ENCODE data around the gene OR2W3.

The OR2W3 gene

DNA sequence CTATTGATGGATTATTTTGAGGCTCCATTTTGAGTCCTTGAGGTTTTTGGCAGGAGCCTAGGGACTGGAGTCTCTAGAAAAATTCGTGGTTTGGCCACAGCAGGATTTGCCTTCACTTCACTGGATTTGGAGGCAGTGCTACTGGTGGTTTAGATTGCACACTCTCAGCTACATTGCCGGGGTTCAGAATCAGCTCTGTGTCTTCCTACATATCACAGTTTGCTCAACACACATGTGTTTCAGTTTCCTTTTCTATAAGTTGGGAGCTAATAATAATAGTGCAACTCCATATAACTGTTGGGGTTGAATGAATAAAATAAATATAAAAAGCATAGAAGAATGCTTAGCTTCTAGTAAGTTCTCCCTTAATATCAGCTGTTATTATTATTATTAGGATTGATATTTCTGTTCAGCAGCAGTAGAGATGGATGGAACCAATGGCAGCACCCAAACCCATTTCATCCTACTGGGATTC is at the start of gene OR2W3:
Gene OR2W3 (plus strand): TSS at position 425 of the 475 bp plus-strand sequence. CDS start 0 bp downstream, at position 425.
- no peak for DNase-seq

DNA sequence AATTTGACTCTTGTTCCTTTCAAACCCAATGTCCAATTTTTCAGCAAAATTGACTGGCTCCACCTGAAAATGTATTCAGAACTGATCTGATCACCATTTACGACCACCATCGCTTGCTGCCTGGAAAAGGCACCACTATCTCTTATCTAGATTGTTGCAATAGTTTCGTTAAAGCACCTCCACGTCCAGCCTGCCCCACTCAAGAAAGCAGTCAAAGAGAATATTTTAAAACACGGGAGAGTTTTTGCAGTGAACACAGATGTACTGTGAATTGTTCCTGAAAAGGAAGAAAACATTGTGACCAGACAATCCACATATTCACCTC is 49.7 kb upstream of the OR2W3 start:
- no peak for DNase-seq

DNA sequence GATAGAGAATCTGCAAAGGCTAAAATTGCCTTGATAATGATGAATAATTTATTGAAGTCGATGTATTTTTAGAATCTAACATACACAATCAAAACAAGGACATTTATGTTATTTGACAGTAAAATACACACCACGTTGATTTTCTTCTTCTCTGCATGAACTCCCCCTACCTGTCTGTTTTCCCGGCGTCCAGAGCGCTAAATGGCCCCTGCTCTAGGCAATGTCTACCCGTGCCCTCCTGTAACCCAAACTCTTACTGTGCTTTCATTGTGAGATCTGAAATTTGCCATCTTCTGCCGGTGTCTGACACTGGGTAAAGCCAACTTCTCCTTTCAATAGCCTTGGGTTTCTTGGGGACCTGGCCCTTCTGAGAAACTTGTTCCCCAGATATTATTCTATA is 47.0 kb upstream of the OR2W3 start:
- DNase-seq, result no peak

DNA sequence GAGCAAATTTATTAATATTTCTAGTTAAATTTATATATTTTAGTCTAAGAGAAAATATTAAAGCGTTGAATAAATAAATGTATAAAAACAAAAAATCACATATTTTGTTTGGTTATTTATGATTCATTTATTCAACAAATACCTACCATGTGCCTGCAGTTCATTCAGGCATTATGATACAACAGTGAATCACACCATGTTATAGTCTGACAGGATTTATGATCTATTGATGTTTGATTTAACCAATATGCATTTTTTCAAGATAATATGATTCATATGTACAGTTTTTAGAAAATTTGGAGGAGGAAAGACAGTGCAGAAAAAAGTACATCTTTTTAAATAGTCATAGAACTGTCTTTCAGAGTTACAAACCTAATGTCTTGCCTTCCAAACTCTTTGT is 45.8 kb upstream of the OR2W3 start:
- DNase-seq, result no peak

DNA sequence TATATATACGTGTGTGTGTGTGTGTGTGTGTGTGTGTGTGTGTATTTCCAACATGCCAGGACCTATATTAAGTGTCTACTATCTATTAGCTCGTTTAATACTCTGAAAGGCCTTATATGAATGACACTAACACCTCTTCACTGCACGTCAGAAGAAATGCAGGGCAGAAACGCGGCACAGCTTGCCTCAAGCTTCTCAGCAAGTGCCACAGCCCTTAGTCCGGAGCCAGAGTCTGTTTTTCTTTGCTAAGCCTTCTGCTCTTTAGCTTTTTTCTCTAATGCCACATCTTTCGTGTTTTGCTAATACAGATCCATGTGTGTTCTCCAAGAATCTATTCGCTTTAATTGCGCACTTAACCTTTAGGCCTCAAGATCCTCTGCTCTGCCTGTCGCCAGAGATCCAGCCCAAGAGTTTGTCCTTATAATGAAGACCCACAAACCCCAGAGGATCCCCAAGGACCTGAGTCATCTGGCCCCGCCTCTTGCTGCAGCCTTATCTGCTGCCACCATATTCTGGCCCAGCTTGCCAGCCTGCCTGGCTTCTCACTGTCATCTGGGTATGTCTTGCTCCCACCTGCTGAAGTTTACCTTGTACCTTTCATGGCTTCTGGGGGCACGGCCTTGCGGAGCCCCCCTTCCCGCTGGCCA is 40.4 kb upstream of the OR2W3 start:
- peak; percentile 59 for DNase-seq

DNA sequence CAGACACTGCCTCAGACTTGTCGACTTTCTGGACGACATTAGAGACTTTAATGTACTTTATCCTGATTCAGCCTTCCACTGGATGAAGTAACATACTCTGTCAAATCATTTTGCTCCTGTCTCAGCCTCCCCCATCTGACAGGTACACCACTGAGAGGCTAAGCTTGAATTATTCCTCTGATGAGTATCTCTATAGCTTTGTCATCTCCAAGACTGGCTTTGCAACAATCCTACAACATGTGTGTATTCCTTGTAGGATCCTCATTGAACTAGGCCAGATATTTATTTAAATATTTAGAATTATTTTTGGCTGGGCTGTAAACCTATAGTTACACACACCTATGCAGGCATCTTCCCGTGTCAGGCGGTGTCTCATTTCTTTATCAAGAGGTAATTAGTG is 39.5 kb upstream of the OR2W3 start:
- no peak for DNase-seq

DNA sequence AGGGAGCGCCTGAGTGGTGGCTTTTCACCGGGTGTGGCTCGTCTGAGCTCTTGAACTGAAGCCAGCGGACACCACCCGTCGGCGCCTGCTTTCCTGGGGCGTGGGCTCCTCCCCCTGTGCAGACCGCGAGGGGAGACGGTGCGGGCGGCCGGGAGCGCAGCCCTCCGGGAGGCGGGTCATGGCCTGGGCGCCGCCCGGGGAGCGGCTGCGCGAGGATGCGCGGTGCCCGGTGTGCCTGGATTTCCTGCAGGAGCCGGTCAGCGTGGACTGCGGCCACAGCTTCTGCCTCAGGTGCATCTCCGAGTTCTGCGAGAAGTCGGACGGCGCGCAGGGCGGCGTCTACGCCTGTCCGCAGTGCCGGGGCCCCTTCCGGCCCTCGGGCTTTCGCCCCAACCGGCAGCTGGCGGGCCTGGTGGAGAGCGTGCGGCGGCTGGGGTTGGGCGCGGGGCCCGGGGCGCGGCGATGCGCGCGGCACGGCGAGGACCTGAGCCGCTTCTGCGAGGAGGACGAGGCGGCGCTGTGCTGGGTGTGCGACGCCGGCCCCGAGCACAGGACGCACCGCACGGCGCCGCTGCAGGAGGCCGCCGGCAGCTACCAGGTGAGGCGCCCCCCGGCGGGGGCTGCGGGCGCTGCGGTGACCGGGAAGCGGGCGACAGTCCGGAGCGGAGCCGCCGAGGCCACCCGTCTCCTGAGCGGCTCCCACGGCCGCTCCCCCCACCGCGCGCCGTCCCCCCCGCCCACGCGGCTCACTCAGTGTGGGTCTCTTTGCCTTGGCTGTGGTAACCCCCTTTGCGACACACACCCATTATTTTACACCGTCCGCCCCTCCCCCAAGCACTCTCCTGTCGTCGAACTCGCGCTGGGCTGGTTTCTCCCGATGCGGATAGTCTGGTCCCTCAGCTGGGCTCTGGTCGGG is 38.1 kb upstream of the OR2W3 start, which contains the start of gene TRIM58:
Gene TRIM58 (plus strand): TSS at position 119 of the 916 bp plus-strand sequence. CDS start 60 bp downstream, at position 179.
- peak; percentile 68 for DNase-seq

DNA sequence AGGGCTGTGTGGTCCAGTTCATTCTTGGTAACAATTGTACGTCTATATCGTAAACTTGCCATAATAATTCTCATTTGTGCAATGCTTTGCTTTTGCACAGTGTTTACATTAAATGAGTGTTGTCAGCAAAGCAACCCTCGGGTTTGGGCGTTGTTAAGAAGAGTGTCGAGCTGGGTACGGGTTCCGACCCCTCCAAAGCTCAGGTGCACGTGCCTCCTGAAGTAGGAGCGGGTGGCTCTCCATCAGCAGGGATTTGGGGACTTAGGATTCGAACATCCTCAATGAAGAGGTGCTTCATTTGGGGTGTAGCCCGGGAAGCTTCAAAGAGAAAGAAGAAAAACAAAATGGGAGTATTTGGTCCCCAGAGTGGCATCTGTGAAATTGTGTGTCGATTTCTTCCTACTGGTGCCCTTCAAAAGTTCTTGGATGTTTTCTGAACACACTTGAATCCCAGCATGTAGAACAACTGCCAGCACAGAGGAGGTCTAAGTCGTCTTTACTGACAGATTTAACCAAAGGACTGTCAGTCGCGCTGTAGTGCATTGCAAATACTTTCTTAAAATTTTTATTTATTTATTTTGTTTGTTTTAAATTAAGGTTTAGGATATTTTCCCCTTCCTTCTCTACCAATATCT is 37.3 kb upstream of the OR2W3 start:
- no peak for DNase-seq

DNA sequence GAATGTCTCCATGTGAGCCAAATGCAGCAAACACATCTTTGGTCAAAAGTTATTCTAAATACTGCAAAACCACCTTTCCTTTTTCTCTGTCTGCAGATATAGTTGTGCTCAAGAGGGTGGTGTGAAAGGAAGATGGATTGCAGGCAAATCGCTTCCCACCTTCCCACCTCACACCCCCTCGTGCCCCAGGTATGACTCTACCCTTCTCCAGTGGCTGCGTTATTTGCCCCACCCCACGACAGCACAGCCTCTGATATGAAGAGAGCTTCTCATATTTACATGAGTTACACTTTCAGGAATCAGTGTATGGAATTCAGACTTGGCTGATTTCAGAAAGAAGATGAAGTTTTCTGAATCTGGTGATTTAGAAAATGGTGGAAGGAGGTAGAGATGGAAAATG is 32.6 kb upstream of the OR2W3 start:
- DNase-seq, result no peak

DNA sequence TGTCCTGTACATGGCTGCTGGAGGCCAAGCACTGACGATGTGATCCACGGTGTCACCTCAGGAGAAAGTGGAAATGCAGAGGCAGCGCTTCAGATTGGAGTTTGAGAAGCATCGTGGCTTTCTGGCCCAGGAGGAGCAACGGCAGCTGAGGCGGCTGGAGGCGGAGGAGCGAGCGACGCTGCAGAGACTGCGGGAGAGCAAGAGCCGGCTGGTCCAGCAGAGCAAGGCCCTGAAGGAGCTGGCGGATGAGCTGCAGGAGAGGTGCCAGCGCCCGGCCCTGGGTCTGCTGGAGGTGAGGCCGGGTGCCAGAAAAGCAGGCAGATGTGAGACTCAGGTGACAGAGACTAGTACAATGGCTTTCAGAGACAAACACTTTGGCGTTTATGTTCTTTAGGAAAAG is 30.7 kb upstream of the OR2W3 start:
- no peak for DNase-seq

DNA sequence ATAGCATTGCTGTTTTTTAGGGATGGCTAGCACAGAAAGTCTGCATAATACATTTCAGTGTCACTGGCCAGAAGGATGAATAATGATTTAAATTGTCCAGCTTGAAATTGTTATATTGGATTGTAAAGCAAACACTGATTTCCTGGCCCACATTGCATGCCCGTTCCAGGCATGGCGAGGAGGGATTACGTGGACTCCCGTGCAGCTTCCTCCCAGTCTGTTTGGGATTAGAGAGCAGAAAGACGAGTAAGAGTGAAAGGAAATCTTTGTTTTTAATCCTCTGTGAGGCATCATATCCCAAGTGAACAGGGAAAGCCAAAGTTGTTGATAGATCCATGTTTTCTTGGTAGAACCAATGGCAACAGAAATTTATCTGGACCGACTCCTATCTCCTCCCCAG is 30.0 kb upstream of the OR2W3 start:
- DNase-seq, result no peak

DNA sequence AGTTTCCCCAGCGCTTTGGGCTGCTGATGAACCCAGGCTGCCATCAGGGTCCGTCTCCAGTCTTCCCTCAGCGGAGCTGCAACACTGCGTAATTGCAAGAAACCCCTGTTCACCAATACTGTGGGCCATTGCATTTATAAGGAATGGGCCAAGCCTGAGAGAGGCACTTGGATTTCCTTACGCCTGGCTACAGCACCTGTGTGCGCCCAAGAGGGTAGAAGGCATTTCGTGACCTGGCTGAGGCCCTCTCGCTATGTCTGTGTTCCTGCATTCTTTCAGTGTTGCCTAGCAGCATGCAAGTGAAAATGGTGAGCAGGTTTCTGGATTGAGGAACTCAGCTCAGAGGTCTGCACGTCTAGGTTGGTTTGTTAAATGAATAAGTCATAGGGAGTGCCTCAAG is 12.0 kb upstream of the OR2W3 start:
- DNase-seq, result no peak

DNA sequence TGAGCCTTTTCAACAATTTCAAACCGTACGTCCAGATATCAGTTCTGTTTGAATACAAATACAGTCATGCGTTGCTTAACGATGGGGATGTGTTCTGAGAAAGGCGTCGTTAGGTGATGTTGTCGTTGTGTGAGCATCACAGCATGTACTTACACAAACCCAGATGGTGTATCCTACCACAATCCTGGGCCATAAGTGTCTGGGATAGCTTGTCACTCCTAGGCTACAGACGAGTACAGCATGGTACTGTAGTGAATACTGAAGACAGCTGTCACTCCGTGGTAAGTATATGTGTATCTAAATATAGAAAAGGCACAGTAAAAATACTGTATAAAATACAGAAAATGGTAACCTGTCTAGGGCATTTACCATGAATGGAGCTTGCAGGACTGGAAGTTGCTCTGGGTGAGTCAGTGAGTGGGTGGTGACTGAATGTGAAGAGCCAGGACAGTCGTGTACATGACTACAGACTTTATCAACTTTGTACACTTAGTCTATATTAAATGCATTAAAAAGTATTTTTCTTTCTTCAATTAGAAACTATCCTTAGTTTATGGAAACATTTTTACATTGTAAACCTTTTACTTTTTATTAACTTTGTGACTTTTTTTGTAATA is 10.5 kb upstream of the OR2W3 start:
- no peak for DNase-seq

DNA sequence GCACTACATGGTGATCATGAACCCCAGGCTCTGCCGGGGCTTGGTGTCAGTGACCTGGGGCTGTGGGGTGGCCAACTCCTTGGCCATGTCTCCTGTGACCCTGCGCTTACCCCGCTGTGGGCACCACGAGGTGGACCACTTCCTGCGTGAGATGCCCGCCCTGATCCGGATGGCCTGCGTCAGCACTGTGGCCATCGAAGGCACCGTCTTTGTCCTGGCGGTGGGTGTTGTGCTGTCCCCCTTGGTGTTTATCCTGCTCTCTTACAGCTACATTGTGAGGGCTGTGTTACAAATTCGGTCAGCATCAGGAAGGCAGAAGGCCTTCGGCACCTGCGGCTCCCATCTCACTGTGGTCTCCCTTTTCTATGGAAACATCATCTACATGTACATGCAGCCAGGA is 589 bp downstream of the OR2W3 start:
- no peak for DNase-seq

DNA sequence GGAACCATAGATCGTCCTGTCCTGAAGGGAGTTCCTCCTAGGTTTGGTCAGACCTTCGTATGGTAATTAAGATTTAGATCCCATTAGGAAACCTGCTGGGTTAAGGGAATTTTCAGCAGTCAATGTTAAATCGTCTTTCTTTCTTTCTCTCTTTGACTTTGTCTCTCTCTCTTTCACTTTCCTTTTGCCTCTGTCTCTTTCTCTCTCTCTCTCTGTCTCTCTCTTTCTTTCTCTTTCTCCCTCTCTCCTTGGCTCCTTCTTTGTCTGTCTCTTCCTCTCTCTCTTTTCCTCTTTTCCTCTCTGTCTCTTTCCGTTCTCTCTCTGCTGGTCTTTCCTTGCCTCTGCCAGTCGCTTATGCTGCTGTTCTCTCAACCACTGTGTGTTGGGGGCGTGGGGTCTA is 8.7 kb downstream of the OR2W3 start:
- DNase-seq, result no peak

DNA sequence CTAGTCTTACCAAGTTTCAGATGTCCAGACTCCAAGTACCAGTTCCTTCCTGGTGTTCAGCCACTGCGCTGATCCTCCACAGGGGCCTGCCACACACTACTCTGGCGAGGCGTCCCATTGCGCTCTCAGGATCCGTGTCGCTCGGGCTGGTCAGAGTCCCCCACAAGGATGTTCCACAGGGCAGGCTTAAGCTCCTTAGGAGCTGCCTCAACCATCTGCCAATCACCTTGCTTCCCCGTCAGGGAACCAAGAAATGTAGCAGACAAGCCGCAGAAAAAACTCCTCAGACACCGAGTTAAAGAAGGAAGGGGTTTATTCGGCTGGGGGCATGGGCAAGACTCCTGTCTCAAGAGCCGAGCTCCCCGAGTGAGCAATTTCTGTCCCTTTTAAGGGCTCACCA is 9.8 kb downstream of the OR2W3 start:
- no peak for DNase-seq

DNA sequence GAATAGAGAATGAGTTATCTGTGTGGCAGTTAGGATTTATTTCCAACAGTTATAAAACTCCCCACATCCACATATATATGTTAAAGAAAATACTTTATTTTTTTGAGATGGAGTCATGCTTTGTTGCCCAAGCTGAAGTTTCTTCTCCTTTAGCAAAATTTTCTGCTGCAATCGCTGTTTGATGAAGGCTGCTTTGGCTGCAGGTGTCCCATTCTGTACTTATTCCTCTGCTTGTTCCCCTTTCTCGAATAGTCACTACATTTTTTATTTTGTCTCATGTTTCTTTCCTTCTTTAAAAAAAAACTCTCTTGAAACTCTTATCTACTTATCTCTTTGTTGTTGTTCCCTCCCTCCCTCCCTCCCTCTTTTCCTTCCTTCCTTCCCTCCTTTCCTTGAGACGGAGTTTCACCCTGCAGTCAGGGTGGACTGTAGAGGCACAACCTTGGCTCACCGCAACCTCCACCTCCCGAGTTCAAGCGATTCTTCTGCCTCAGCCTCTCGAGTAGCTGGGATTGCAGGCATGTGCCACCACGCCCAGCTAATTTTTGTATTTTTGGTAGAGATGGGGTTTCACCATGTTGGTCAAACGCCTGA is 10.6 kb downstream of the OR2W3 start:
- no peak for DNase-seq

DNA sequence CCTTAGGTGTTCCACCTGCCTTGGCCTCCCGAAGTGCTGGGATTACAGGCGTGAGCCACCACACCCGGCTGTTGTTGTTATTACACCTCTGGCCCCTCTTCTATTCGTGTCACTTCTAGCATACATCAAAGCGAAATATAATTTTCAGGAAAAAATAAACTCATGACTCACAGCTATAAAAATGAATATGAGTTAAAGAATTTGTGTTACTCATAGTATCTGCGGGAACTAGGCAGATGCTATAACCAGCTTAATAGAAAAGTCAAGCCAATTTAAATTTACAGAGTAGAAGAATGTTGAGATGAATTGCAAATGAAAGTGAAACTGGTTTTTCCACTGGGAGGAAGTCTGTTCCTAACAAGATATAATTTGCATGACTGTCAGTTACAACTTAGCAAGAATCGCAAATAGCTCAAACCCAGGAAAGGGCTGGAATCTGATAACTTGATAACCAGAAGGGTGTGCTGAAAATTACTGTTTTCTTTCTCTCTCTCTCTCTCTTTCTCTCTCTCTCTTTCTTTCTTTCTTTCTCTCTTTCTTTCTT is 11.2 kb downstream of the OR2W3 start:
- peak; percentile 62 for DNase-seq

DNA sequence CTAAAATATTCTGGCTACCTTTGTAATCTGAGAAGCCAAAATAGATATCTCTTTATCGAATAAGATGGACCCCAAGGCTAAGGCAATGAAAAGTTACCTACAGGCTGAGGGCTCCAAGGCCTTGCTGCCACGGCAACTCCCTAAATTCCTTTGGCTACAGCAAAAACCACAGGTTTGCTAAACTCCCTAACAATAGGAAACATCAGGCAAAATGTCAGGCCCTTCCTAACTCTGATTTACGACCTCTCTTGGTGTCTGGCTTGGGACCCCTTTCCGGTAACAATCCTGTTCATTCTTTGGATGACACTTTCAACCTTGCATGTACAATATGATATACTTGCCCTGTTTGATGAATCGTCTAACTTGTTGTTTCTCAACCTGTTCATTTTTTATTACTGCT is 13.4 kb downstream of the OR2W3 start:
- peak; percentile 40 for DNase-seq

DNA sequence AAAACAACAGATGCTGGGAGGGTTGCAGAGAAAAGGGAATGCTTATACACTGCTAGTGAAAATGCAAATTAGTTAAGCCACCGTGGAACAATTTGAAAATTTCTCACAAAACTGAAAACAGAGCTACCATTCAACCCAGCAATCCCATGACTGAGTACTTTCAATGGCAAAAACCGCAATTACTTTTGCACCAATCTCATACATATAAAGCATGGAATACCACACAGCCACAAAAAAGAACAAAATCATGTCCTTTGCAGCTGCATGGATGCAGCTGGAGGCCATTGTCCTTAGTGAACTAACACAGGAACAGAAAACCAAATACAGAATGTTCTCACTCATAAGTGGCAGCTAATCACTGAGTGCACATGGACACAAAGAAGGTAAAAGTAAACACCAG is 18.4 kb downstream of the OR2W3 start:
- DNase-seq, result no peak

DNA sequence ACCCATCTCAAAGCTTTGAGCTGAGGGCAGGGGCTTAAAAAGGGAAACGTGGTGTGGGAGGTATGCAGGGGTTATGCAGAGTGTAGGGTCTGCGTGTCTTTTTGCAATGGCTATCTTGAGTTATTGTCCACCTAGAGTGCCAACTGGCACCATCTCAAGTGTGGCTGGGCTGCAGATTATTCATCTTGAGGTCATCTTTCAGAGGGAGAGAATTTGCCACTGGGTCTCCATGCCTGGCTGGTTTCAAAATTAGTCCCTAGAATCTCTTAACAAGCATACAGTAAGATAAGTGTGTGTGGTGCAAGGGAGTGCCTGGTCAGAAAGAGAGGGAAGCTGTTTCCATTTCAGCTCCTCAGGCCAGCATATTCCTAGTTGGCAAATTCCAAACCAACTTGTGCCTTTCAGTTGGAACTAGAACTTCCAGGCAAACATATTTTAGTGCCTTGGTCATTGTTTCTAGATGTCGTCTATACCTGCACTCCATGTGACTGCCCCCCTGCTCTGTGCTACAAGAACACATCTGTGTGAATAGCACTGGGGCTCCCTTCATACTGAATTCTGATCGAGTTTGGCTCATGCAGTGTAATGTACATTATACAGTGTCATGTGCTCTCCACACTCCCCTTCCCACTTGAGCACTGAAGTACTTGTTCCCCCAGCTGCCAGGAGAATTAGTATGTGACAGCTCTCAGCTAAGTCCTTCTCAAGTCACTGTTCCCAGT is 19.7 kb downstream of the OR2W3 start:
- no peak for DNase-seq

DNA sequence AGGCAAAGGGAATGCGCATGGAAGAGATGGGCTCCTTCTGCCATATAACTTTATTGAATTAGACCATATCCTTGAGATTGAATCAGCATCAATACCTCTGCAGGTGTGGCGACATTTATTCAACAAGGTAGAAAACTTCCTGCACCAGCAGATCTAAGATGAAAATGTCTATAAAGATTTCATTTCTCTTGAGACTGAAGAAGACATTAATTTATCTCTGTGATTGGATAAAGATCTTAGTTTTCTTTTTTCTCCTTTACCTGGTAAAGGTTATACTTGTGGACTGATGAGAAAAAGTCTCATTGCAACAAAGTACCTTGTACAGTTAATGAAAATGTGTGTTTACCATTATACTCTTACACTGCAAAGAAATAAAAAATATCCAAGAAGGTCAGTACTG is 24.6 kb downstream of the OR2W3 start, which contains the start of gene OR2T8:
Gene OR2T8 (plus strand): TSS at position 301 of the 400 bp plus-strand sequence. CDS start 766 bp downstream, outside the sequence.
- DNase-seq, result no peak
